KBM-7 (cell line): Measurements from ENCODE around the gene COL2A1.
A peak's percentile ranks its signal among the peaks of the same experiment; 100 is the strongest.

Source experiments
- DNase-seq: peaks from one replicate; pipeline ENCODE4 v3.0.0-alpha.2; 2015
- in situ Hi-C: fragments of 300-500 bp; cut with MboI; formaldehyde crosslinking; loops from 2 replicates; pipeline ENCODE4 v1.14.3; 2020; ENCODE audit warnings: low sequenced_read_pairs, low pct_unique_long_range_greater_than_20kb, mixed read lengths

COL2A1 gene

DNA sequence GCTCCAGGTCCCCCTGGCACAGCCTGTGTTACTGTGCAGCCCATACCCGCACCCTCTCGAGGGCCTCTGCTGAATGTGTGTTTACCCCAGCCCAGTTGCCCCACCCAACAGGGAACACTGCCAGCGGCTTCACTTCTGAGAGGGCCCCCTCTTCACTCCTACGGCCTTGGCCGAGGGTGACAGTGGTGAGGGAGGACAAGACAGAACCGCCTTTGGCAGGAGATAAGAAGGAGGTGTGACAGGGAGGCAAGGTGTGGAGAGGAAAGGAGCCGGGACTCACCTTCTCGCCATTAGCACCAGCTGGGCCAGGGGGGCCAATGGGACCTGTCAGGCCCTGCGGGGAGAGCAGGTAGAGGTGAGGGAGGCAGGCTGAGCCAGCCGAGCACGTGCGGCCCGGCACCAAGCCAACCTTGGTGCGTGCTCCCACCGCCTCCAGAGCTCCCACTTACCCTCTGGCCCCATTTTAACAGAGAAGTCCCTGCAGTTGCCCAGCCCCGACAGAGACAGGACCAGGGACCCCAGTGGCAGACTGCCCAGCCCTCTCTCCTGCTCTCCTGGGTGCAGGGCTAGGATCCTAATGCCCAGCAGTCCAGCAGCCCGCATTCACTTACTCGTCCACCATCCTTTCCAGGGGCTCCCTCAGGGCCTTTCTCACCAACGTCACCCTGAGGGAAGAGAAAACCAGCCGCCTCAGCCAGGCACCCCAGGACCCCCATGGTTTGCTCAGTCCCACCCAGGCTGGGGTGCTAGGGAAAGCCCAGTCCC, 22.6 kb downstream of the COL2A1 start:
- no peak for DNase-seq
- in situ Hi-C loops, result no loop called here

- in situ Hi-C loops, result no loop called here
- DNase-seq, result no peak
These were observed 23.3 kb downstream of the COL2A1 start for GRCh38 chr12:47980779-47981495.

- in situ Hi-C loops, result no loop called here
These were observed 24.1 kb downstream of the COL2A1 start for GRCh38 chr12:47980197-47980596.

GRCh38 chr12:47979686-47980085, 24.6 kb downstream of the COL2A1 start:
- in situ Hi-C loops, result no loop called here
- DNase-seq, result no peak

More at GRCh38 chr12:47980197-47980596, 24.1 kb downstream of the COL2A1 start:
- no peak for DNase-seq

DNA sequence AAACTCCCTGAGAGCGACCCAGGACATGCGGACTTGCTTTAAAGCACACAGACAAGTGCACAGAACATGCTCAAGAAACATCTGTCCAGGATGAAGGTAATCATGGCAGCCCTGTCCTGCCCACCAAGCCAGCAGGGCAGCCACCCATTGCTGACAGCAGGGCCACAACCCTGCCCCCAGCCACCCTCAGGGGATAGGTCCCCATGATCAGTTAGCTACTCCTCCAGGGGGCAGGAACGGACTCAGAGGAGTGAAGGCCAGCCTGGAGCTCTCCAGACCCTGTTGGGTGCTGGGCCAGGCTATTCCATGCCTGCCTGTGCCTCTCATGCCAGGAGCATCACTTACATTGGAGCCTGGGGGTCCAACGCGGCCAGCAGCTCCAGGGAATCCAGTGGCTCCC, 25.1 kb downstream of the COL2A1 start:
- in situ Hi-C loops, result no loop called here

DNA sequence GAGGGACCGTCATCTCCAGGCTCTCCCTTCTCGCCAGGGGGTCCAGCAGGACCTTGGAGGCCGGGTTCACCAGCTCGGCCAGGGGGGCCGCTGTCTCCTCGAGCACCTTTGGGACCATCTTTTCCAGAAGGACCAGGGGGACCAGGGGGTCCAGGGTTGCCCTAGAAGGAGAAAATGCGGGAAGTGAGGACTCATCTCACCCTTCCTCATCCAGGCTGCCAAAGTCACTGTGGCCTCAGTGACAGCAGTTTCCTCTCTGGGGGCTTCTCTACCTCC, 25.7 kb downstream of the COL2A1 start:
- DNase-seq, result no peak
- in situ Hi-C loops, result no loop called here

More for the DNA sequence above, 25.1 kb downstream of the COL2A1 start:
- no peak for DNase-seq

- in situ Hi-C loops, result no loop called here
- no peak for DNase-seq
These were observed 26.3 kb downstream of the COL2A1 start for GRCh38 chr12:47977772-47978597.

- no peak for DNase-seq
- in situ Hi-C loops, result no loop called here
These were observed 27.1 kb downstream of the COL2A1 start for GRCh38 chr12:47977046-47977771.

GRCh38 chr12:47975816-47976215, 28.5 kb downstream of the COL2A1 start:
- in situ Hi-C loops, result no loop called here
- DNase-seq, result no peak

- in situ Hi-C loops, result no loop called here
- no peak for DNase-seq
These were observed 29.1 kb downstream of the COL2A1 start for GRCh38 chr12:47975036-47975620.

DNA sequence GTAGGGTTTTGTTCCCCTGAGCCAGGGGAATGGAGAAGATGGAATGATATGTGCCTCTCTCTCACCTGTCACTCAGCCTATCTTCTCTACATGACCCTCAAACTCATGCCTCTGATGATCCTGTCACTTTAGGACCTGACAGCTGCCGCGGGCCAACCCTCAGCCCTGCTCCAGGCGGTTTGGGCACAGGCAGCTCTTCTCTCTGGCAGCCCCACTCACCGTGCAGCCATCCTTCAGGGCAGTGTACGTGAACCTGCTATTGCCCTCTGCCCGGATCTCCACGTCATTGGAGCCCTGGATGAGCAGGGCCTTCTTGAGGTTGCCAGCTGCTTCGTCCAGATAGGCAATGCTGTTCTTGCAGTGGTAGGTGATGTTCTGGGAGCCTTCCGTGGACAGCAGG, 30.4 kb downstream of the COL2A1 start:
- no peak for DNase-seq
- in situ Hi-C loops, result no loop called here

DNA sequence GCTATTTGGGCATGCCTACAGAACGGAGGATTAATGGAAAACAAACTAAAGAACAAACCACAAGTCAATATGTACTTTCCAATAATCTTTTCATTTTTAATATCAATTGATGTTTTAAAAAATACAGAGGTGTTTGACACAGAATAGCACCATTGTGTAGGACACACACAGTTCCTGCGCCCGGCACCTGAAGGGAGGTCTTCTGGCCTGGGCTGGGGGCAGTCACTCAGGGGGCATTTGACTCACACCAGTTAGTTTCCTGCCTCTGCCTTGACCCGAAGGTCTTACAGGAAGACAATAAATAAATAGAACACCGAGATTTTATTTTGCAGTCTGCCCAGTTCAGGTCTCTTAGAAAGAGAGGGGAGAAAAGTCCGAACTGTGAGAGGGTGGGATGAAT, 31.4 kb downstream of the COL2A1 start:
- in situ Hi-C loops, result no loop called here
- DNase-seq, result no peak

DNA sequence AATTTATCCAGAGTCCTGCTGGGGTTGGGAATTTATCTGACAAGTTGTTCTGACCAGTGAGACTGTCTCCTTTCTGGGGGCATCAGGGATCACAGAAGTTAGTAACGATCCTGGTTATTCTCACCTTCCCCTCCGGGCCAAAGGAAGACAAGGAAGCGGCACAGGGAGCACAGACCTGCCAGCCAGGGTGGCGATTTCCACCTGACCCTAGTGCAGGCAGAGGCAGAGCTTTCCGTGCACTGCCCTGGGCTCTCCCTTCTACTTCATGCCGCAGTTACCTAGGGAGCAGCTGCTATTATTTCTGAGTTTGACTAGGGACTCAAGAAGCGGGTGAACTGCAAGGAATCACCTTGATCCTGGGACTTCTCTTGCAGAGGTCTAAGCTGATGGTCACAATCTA, 33.4 kb downstream of the COL2A1 start:
- in situ Hi-C loops, result no loop called here
- DNase-seq, result no peak

DNA sequence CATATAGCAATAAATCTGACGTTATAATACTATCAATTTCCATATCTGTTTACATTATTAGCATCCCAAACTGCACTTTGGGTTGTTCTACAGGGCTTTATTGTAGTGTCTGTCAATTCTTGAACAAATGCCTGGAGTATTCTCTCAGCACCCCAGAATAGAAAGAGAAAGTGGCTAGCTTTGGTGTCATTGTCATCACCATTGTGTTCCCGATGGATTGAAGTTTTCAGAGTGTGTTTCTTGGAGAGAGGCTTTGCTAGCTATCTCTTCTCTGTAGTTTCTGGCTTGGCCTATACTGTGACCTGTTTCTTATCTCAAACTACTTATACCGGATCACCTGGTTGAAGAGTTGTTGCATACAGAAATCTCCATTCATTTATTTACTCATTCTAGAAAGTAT, 34.4 kb downstream of the COL2A1 start:
- in situ Hi-C loops, result no loop called here
- DNase-seq, result no peak

- in situ Hi-C loops, result no loop called here
- DNase-seq, result no peak
These were observed 36.6 kb downstream of the COL2A1 start for GRCh38 chr12:47967461-47968321.

GRCh38 chr12:47965581-47965980, 38.7 kb downstream of the COL2A1 start:
- in situ Hi-C loops, result no loop called here
- no peak for DNase-seq

DNA sequence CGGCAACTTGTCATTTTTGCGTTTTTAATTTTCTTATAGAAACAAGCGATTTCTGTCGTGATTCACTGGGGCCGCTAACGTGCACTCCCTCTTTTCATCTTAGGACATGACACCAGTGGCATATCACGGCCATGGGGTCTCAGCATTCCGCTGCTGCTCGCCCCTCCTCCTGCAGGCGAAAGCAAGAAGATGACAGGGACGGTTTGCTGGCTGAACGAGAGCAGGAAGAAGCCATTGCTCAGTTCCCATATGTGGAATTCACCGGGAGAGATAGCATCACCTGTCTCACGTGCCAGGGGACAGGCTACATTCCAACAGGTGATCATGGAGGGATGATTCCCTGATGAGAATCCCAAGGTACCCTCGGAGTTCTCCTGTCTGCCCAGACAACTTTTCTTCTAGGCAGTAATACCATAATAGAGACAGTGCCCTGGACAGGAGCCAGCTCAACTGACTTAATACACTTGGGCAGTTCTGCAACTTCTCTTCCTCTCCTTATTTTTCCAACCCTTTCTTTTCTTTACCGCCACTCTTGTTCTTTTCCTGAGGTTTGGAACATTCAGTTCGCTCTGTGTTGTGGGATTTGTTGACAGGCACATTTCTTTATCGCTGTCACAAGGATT, 40.1 kb downstream of the COL2A1 start:
- DNase-seq, result peak; percentile 8
- in situ Hi-C loops, result no loop called here
